Body of pancreas (tissue), 4 donors: Measurements from ENCODE around the gene GRID1.

ENCODE experiments used
- POLR2A ChIP-seq, 3 donors: fragments of 450-650 bp; IDR thresholded peaks; one replicate each; pipeline ENCODE4 v1.6.1; 2016; ENCODE audit warnings: antibody characterized with exemption in 3 of 3, mild to moderate bottlenecking in 2 of 3
- TF ChIP-seq, protein P1 (sequence below), 7 experiments: fragments of 450-650 bp in 4 of 7; fragments of 200-600 bp in 3 of 7; sonication (generic) in 3 of 7; IDR thresholded peaks; one replicate each; pipeline ENCODE4 v1.5.1; 2016 to 2019; ENCODE audit warnings: antibody characterized with exemption in 7 of 7

DNA sequence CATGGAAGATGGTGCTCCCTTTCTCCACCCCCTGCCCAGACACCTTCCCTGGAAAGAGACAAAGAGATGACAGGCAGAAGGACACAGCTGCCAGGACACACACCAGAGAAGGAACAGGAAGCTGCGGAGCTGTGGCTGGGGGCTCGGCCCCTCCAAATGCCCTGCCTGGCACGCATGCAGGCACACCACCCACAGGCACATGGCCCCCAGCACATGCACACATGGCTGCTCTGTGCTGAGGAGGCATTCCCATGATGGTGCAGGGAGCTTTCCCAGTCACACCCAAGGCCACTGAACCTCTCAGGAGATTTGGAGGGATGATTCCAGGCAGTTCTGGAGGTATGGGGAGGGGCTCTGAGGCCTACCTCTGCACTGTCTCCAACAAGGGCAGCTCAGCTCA lies 143.3 kb downstream of the GRID1 start:
- TF ChIP-seq, protein P1, sequence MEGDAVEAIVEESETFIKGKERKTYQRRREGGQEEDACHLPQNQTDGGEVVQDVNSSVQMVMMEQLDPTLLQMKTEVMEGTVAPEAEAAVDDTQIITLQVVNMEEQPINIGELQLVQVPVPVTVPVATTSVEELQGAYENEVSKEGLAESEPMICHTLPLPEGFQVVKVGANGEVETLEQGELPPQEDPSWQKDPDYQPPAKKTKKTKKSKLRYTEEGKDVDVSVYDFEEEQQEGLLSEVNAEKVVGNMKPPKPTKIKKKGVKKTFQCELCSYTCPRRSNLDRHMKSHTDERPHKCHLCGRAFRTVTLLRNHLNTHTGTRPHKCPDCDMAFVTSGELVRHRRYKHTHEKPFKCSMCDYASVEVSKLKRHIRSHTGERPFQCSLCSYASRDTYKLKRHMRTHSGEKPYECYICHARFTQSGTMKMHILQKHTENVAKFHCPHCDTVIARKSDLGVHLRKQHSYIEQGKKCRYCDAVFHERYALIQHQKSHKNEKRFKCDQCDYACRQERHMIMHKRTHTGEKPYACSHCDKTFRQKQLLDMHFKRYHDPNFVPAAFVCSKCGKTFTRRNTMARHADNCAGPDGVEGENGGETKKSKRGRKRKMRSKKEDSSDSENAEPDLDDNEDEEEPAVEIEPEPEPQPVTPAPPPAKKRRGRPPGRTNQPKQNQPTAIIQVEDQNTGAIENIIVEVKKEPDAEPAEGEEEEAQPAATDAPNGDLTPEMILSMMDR (IDR thresholded peaks at IDR 0.05): no peak
- TF ChIP-seq POLR2A (IDR thresholded peaks at IDR 0.05): no peak
